ENCODE results near the gene EHD2.
"Not testable (repeated sequence)": the region's sequence is repeated elsewhere in the genome, so short reads cannot be mapped to it uniquely, and the experiment has no call there.

Gene EHD2

GRCh38 chr19:47702671-47703070, 10.6 kb upstream of the EHD2 start:
- no peak for DNase-seq (ENCODE audit: insufficient read length, low spot score)
- no peak for TF ChIP-seq CTCF (IDR thresholded peaks at IDR 0.05; ENCODE audit: insufficient read depth, missing control alignments)
- no peak for FAIRE-seq

- DNase-seq (ENCODE audit: insufficient read length, low spot score) = peak; percentile 44
- no peak for TF ChIP-seq CTCF (IDR thresholded peaks at IDR 0.05; ENCODE audit: insufficient read depth, missing control alignments)
- peak; percentile 56 for FAIRE-seq
These were observed 9.9 kb upstream of the EHD2 start for GRCh38 chr19:47703301-47703700.

- TF ChIP-seq CTCF (IDR thresholded peaks at IDR 0.05; ENCODE audit: insufficient read depth, missing control alignments) = no peak
- DNase-seq (ENCODE audit: insufficient read length, low spot score) = no peak
- FAIRE-seq = no peak
These were observed 9.2 kb upstream of the EHD2 start for GRCh38 chr19:47704024-47704423.

GRCh38 chr19:47704656-47705055, 8.6 kb upstream of the EHD2 start:
- TF ChIP-seq CTCF (IDR thresholded peaks at IDR 0.05; ENCODE audit: insufficient read depth, missing control alignments) = no peak
- FAIRE-seq (no peak), DNase-seq (ENCODE audit: insufficient read length, low spot score) (no peak)

GRCh38 chr19:47707135-47707925, 5.9 kb upstream of the EHD2 start:
- DNase-seq (ENCODE audit: insufficient read length, low spot score) (no peak), FAIRE-seq (no peak)
- peak; percentile 77 for TF ChIP-seq CTCF (IDR thresholded peaks at IDR 0.05; ENCODE audit: insufficient read depth, missing control alignments)

- FAIRE-seq (no peak), DNase-seq (ENCODE audit: insufficient read length, low spot score) (no peak)
- no peak for TF ChIP-seq CTCF (IDR thresholded peaks at IDR 0.05; ENCODE audit: insufficient read depth, missing control alignments)
These were observed 1.5 kb upstream of the EHD2 start for GRCh38 chr19:47711652-47712242.

GRCh38 chr19:47714339-47714738, 1.1 kb downstream of the EHD2 start:
- no peak for DNase-seq (ENCODE audit: insufficient read length, low spot score)
- no peak for TF ChIP-seq CTCF (IDR thresholded peaks at IDR 0.05; ENCODE audit: insufficient read depth, missing control alignments)
- no peak for FAIRE-seq

- FAIRE-seq; DNase-seq (ENCODE audit: insufficient read length, low spot score): not testable (repeated sequence)
These were observed 1.6 kb downstream of the EHD2 start for GRCh38 chr19:47714855-47715254.
